K562 (cell line): ENCODE data around the gene COL28A1. TPM values are rescaled to one million over a fixed set of nuclear protein-coding genes. Genes with fewer than 3 reads are reported as not detected.

Experiments
- ATAC-seq: fragments of 200-7000 bp; cut with Tn5 transposase; 3 replicates; pipeline ENCODE4 v1.9.1; 2020; ENCODE audit warnings: moderate library complexity
- BruUV-seq: library from RNA; stranded (reverse); fragments of 400-500 nt; replicated peaks from 2 replicates; lab custom pipeline; 2021; lab: Mats Ljungman, UMichigan
- CTCF ChIA-PET: fragments of 300-600 bp; formaldehyde crosslinking; extraction: SDS; loops from one replicate; lab custom pipeline; 2021; ENCODE audit warnings: low intra/inter-chr PET ratio; lab: Yijun Ruan, JAX
- POLR2A ChIA-PET: fragments of 300-600, 350-650 bp; sonication (Branson Sonifier 250); formaldehyde crosslinking; extraction: SDS; loops from one replicate; lab custom pipeline; 2021; ENCODE audit warnings: antibody characterized with exemption, inconsistent platforms; lab: Yijun Ruan, JAX
- DNase-seq, 4 experiments: peaks; one replicate each; pipeline versions ENCODE4 v3.0.0 to v3.0.0-alpha.2; 2011 to 2018; ENCODE audit warnings: low spot score in 3 of 4, mixed read lengths in 3 of 4; ENCODE audit errors: extremely low read depth in 1 of 4
- FAIRE-seq: peaks from 2 replicates; lab custom pipeline; 2011; peaks lifted over from hg19 to GRCh38; lab: Jason Lieb, UNC
- H2AFZ ChIP-seq: 2 replicates; pipeline ENCODE4 v1.6.0; 2011; ENCODE audit warnings: low read depth, low read length, control low read depth, inconsistent platforms
- H3K27ac ChIP-seq: fragments of 200-600 bp; 3 replicates; pipeline ENCODE4 v1.8.0; 2011; ENCODE audit warnings: low read depth, mild to moderate bottlenecking, control low read depth, inconsistent platforms, low read length, moderate library complexity, mixed read lengths; ENCODE audit errors: extremely low read depth
- H3K27me3 ChIP-seq, 2 experiments: fragments of 300-600 bp in 1 of 2; 2 replicates in 1 of 2; 3 replicates in 1 of 2; pipeline versions ENCODE4 v1.6.0 to v1.8.0; 2011; ENCODE audit warnings: inconsistent platforms in 2 of 2, low read length in 2 of 2, mild to moderate bottlenecking in 1 of 2, mixed read lengths in 1 of 2, moderate library complexity in 1 of 2; ENCODE audit not compliant: control insufficient read depth in 2 of 2, insufficient read depth in 2 of 2
- H3K36me3 ChIP-seq: fragments of 300-600 bp; 3 replicates; pipeline ENCODE4 v1.8.0; 2011; ENCODE audit warnings: mild to moderate bottlenecking, low read length, inconsistent platforms; ENCODE audit not compliant: control insufficient read depth, insufficient read depth
- H3K4me1 ChIP-seq, 2 experiments: fragments of 200-600 bp in 1 of 2; replicated peaks in 1 of 2; 2 replicates in 1 of 2; 3 replicates in 1 of 2; pipeline versions ENCODE4 v1.5.1 to v1.8.0; 2011; ENCODE audit warnings: inconsistent platforms in 2 of 2, low read length in 2 of 2, mild to moderate bottlenecking in 1 of 2, mixed read lengths in 1 of 2, moderate library complexity in 1 of 2; ENCODE audit not compliant: control insufficient read depth in 2 of 2, insufficient read depth in 2 of 2
- H3K4me2 ChIP-seq: 2 replicates; pipeline ENCODE4 v1.6.1; 2011; ENCODE audit warnings: low read length, control low read depth, inconsistent platforms, mixed read lengths; ENCODE audit not compliant: insufficient read depth
- H3K4me3 ChIP-seq: fragments of 200-600 bp; sonication (generic), shearing (Covaris generic); 2 replicates; pipeline ENCODE4 v1.5.1; 2016; ENCODE audit warnings: control low read depth, inconsistent platforms
- H3K79me2 ChIP-seq: fragments of 200-600 bp; 3 replicates; pipeline ENCODE4 v1.8.0; 2011; ENCODE audit warnings: low read length, inconsistent platforms; ENCODE audit not compliant: control insufficient read depth, insufficient read depth
- H3K9ac ChIP-seq, 2 experiments: 2 replicates each; pipeline versions ENCODE4 v1.6.0 to v1.6.1; 2011; ENCODE audit warnings: low read depth in 2 of 2, low read length in 2 of 2, control low read depth in 1 of 2, inconsistent platforms in 1 of 2, mild to moderate bottlenecking in 1 of 2, mixed read lengths in 1 of 2; ENCODE audit not compliant: insufficient read depth in 1 of 2
- H3K9me1 ChIP-seq: one replicate; pipeline ENCODE4 v1.6.0; 2011; ENCODE audit warnings: inconsistent platforms, mild to moderate bottlenecking, low read length, moderate library complexity; ENCODE audit not compliant: control insufficient read depth, insufficient read depth
- H3K9me3 ChIP-seq: replicated peaks from 2 replicates; pipeline ENCODE4 v1.5.1; 2011; ENCODE audit warnings: low read depth, low read length, inconsistent platforms; ENCODE audit not compliant: control insufficient read depth, insufficient read depth
- H4K20me1 ChIP-seq: replicated peaks from 2 replicates; pipeline ENCODE4 v1.6.1; 2011; ENCODE audit warnings: low read length, inconsistent platforms, mixed read lengths; ENCODE audit not compliant: control insufficient read depth, insufficient read depth
- ATF6 ChIP-seq: sonication (generic); formaldehyde crosslinking; IDR thresholded peaks from 2 replicates; pipeline ENCODE4 v1.4.0; 2020; ENCODE audit warnings: mild to moderate bottlenecking, missing genetic modification reagents
- CCNT2 ChIP-seq: IDR thresholded peaks from 2 replicates; pipeline ENCODE4 v1.6.1; 2011; ENCODE audit warnings: borderline replicate concordance, low read depth, mild to moderate bottlenecking, moderate library complexity, mixed read lengths, low read length; ENCODE audit not compliant: insufficient read length; ENCODE audit errors: extremely low read depth
- CREB1 ChIP-seq, 2 experiments: sonication (generic) in 1 of 2; formaldehyde crosslinking in 1 of 2; IDR thresholded peaks; 2 replicates each; pipeline versions ENCODE4 v1.6.1 to v1.8.0; 2012 to 2022; ENCODE audit warnings: inconsistent platforms in 1 of 2, mild to moderate bottlenecking in 1 of 2, missing genetic modification reagents in 1 of 2, moderate library complexity in 1 of 2
- HMG20A ChIP-seq: fragments of 450-650 bp; formaldehyde crosslinking; conservative IDR thresholded peaks from 2 replicates; pipeline ENCODE4 v1.4.0; 2020; ENCODE audit warnings: mild to moderate bottlenecking, mixed read lengths
- HNRNPL ChIP-seq: fragments of 200-400 bp; formaldehyde crosslinking; IDR thresholded peaks from 2 replicates; pipeline ENCODE4 v1.6.1; 2017; ENCODE audit warnings: low read depth, mild to moderate bottlenecking, low read length
- KAT7 ChIP-seq: sonication (generic); formaldehyde crosslinking; IDR thresholded peaks from 2 replicates; pipeline ENCODE4 v1.8.0; 2022; ENCODE audit warnings: missing genetic modification reagents, mild to moderate bottlenecking, borderline replicate concordance
- LARP7 ChIP-seq: fragments of 450-650 bp; IDR thresholded peaks from 2 replicates; pipeline ENCODE4 v1.6.1; 2016
- MAFF ChIP-seq: IDR thresholded peaks from 2 replicates; pipeline ENCODE4 v1.6.1; 2012; ENCODE audit warnings: low read length, improper control_type of control experiment
- PTTG1 ChIP-seq: fragments of 450-650 bp; IDR thresholded peaks from 2 replicates; pipeline ENCODE4 v1.6.1; 2016; ENCODE audit warnings: low read depth, mild to moderate bottlenecking, missing genetic modification characterization, missing compliant biosample characterization
- RB1 ChIP-seq: fragments of 450-650 bp; IDR thresholded peaks from 2 replicates; pipeline ENCODE4 v1.6.1; 2017; ENCODE audit warnings: low read depth, mild to moderate bottlenecking
- ZC3H4 ChIP-seq: sonication (generic); formaldehyde crosslinking; IDR thresholded peaks from 2 replicates; pipeline ENCODE4 v1.9.0; 2021; ENCODE audit warnings: missing genetic modification reagents, borderline replicate concordance
- ZNF274 ChIP-seq: IDR thresholded peaks from 2 replicates; pipeline ENCODE4 v1.6.1; 2011; ENCODE audit warnings: low read depth, mild to moderate bottlenecking, low read length, moderate library complexity, borderline replicate concordance
- ZNF740 ChIP-seq, 3 experiments: fragments of 200-800 bp in 1 of 3; sonication (Bioruptor generic) in 1 of 3; sonication (generic) in 1 of 3; formaldehyde crosslinking in 1 of 3; IDR thresholded peaks; 2 replicates each; pipeline versions ENCODE4 v1.6.1 to v1.8.0; 2016 to 2022; ENCODE audit warnings: mild to moderate bottlenecking in 2 of 3, missing compliant biosample characterization in 2 of 3, missing genetic modification characterization in 2 of 3, missing genetic modification reagents in 1 of 3
- ZNF77 ChIP-seq: fragments of 250-450 bp; sonication (Bioruptor Pico); IDR thresholded peaks from 2 replicates; pipeline ENCODE4 v1.5.0; 2020
- WGBS: fragments of 100-300 bp; shearing (Covaris generic); methylation state at CpG from one replicate; pipeline ENCODE4 v1.1.6; 2016; ENCODE audit warnings: low coverage, mixed read lengths; ENCODE audit not compliant: insufficient coverage; ENCODE audit errors: missing lambda C conversion rate; 5-methylcytosine and 5-hydroxymethylcytosine counted together
- in situ Hi-C: fragments of 300-500 bp; cut with MboI; formaldehyde crosslinking; loops from 4 replicates; pipeline ENCODE4 v1.15.0; 2018; ENCODE audit warnings: inconsistent platforms, mixed read lengths
- intact Hi-C: fragments of 100-400 bp; cut with micrococcal nuclease; formaldehyde crosslinking; loops from 2 replicates; pipeline ENCODE4 v1.14.2; 2022
- polyA plus RNA-seq, 8 experiments: library from polyadenylated mRNA; depleted of rRNA in 4 of 8; stranded (reverse) in 5 of 8; unstranded in 3 of 8; fragments of >200 nt; fragmentation: Nextera tagmentation in 2 of 8; fragmentation: Illumina TruSeq in 1 of 8; extraction: Ambion mirVana in 2 of 8; extraction: Trizol in 1 of 8; gene quantifications; 2 replicates each; pipeline versions ENCODE4 v1.2.1 to v1.2.3, GENCODE V29; 2011 to 2014; ENCODE audit warnings: inconsistent platforms in 1 of 8, missing spikeins in 1 of 8
- total RNA-seq, 7 experiments: library from RNA; depleted of rRNA in 6 of 7; stranded (reverse); fragments of >200 nt in 6 of 7; fragmentation: Illumina TruSeq in 2 of 7; extraction: Trizol in 2 of 7; gene quantifications; 2 replicates each; pipeline versions ENCODE4 v1.2.1 to v1.2.3, GENCODE V29; 2011 to 2021; ENCODE audit warnings: low replicate concordance in 1 of 7

COL28A1 gene
- total and polyA plus RNA-seq, 9 of the 15 experiments (the other 6 are each of a cell fraction or from before 2014, with no cell fraction given), result 0.03 to 0.13 (median 0.05) TPM; not detected in 3

- TF ChIP-seq CREB1 (IDR thresholded peaks at IDR 0.05), result no peak
- TF ChIP-seq CREB1 (CRISPR knock-in tag; IDR thresholded peaks at IDR 0.05), result no peak
- no peak for TF ChIP-seq ATF6 (CRISPR knock-in tag)
- no peak for TF ChIP-seq ZNF77 (CRISPR knock-in tag)
Observed at GRCh38 chr7:7529328-7529727, 6.3 kb downstream of the COL28A1 start (continued).

- Histone ChIP-seq H3K79me2 (no peaks in the 10 kb centered on the region), H3K27me3 (peaks cover 0 to 9% of the 10 kb centered on the region in 2 experiments; a peak in 1 of 5 replicates), H2AFZ (no peak overlapping the region), H3K9me1 (no peaks in the 10 kb centered on the region), H3K4me3 (no peak overlapping the region), H3K4me1 (no peaks in the 10 kb centered on the region), H3K9me3 (no peaks in the 10 kb centered on the region), H4K20me1 (no peaks in the 10 kb centered on the region), H3K36me3 (no peaks in the 10 kb centered on the region), H3K27ac (no peak overlapping the region), H3K4me2 (no peak overlapping the region), H3K9ac (no peak overlapping the region)
- ATAC-seq, result no peak
- FAIRE-seq, result no peak
- ChIA-PET CTCF (no interaction called here), POLR2A (no interaction called here)
- in situ Hi-C loops (no loop called here), intact Hi-C loops (loop anchor here (10.0 kb wide), 1 partner anchor 768 kb away; no protein-coding TSS in a partner anchor)
- no peak for DNase-seq
- WGBS, result 4% methylated on average over 3 of the region's 3 CpGs
- no TSS peak for BruUV-seq
- TF ChIP-seq HNRNPL (no peak), RB1 (no peak), KAT7 (CRISPR knock-in tag) (no peak), LARP7 (no peak), ZNF740 (CRISPR knock-in tag; IDR thresholded peaks at IDR 0.05) (no peak), ZNF740 (tag; IDR thresholded peaks at IDR 0.05) (no peak), MAFF (no peak), PTTG1 (tag) (no peak), CCNT2 (no peak), ZC3H4 (CRISPR knock-in tag) (no peak), HMG20A (CRISPR knock-in tag) (no peak), ZNF274 (no peak)
Observed at GRCh38 chr7:7527047-7527446, 8.6 kb downstream of the COL28A1 start.
